A673 (cell line): ENCODE results near the gene CDK4.

Experiments used
- CTCF ChIP-seq: fragments of 300-800, 200-600 bp; sonication (generic); conservative IDR thresholded peaks from 2 replicates; pipeline ENCODE4 v1.5.1; 2017; ENCODE audit warnings: low read depth, mild to moderate bottlenecking, antibody characterized with exemption, low read length, moderate library complexity, mixed read lengths
- EZH2 ChIP-seq: fragments of 200-600 bp; sonication (generic); IDR thresholded peaks from 2 replicates; pipeline ENCODE4 v1.6.1; 2017; ENCODE audit warnings: borderline replicate concordance, low read depth, mild to moderate bottlenecking, mixed read lengths, antibody characterized with exemption, low read length; ENCODE audit not compliant: poor library complexity, severe bottlenecking

GRCh38 chr12:57700317-57700716, 51.8 kb downstream of the CDK4 start:
- no peak for TF ChIP-seq CTCF
- no peak for TF ChIP-seq EZH2
